ENCODE results near the gene TP53I13.

DNA sequence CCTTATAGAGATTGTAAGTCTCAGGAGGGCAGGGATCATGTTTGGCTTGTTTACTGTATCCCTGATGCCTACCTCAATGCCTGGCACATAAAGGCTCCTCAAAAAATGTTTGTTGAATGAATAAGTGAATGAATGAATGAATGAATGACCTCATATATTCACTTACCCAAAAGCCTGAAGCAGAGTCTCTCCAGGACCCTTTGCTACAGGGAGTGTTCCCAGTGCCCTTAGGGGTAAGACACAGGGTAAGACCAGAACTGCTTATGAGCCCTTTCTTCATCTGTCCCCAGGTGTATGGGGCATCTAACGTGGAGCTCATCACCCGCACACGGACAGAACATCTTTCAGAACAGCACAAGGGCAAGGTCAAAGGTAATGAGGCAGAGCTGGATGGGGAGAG, 41.9 kb downstream of the TP53I13 start:
- no peak for TF ChIP-seq CTCF (IDR thresholded peaks at IDR 0.05; ENCODE audit: low read length)
- TF ChIP-seq EZH2 (IDR thresholded peaks at IDR 0.05; ENCODE audit: borderline replicate concordance, low read length) = no peak

Measured in OCI-LY1 (cell line).